Suprapubic skin (tissue), 3 donors: ENCODE results near the gene FGF4.

Experiments used
- CTCF ChIP-seq, 2 donors: fragments of 200-600 bp in 1 of 2; fragments of 450-650 bp in 1 of 2; sonication (generic) in 1 of 2; IDR thresholded peaks; one replicate each; pipeline ENCODE4 v1.5.1; 2016 to 2019; ENCODE audit warnings: antibody characterized with exemption in 2 of 2, mild to moderate bottlenecking in 1 of 2, moderate library complexity in 1 of 2
- POLR2A ChIP-seq, 2 donors: fragments of 450-650 bp; IDR thresholded peaks; one replicate each; pipeline ENCODE4 v1.6.1; 2017; ENCODE audit warnings: antibody characterized with exemption in 2 of 2, mild to moderate bottlenecking in 2 of 2, moderate library complexity in 2 of 2

GRCh38 chr11:69732910-69733309, 42.2 kb downstream of the FGF4 start:
- TF ChIP-seq CTCF (IDR thresholded peaks at IDR 0.05), result no peak
- no peak for TF ChIP-seq POLR2A (IDR thresholded peaks at IDR 0.05)
